Neuronal stem cell (in vitro differentiated cells): ENCODE measurements around the gene RASGRF2.

Experiments
- DNase-seq: peaks from one replicate; pipeline ENCODE4 v3.0.0-alpha.2; 2013; ENCODE audit warnings: low spot score
- H2AFZ ChIP-seq: one replicate; pipeline ENCODE4 v1.6.1; 2013; ENCODE audit warnings: mild to moderate bottlenecking, low read length, inconsistent platforms
- H2AK5ac ChIP-seq: 2 replicates; pipeline ENCODE4 v1.6.1; 2013; ENCODE audit warnings: low read depth, mild to moderate bottlenecking, inconsistent platforms, low read length, moderate library complexity, mixed read lengths
- H2BK120ac ChIP-seq: 2 replicates; pipeline ENCODE4 v1.6.1; 2013; ENCODE audit warnings: low read depth, mild to moderate bottlenecking, inconsistent platforms, low read length, moderate library complexity, mixed read lengths
- H2BK12ac ChIP-seq: one replicate; pipeline ENCODE4 v1.6.1; 2013; ENCODE audit warnings: low read length, inconsistent platforms
- H2BK15ac ChIP-seq: 2 replicates; pipeline ENCODE4 v1.6.1; 2013; ENCODE audit warnings: mild to moderate bottlenecking, low read length, inconsistent platforms, mixed read lengths
- H2BK5ac ChIP-seq: one replicate; pipeline ENCODE4 v1.6.1; 2013; ENCODE audit warnings: inconsistent platforms, mild to moderate bottlenecking, low read length, moderate library complexity
- H3K14ac ChIP-seq: one replicate; pipeline ENCODE4 v1.6.1; 2013; ENCODE audit warnings: low read length, inconsistent platforms
- H3K18ac ChIP-seq: 2 replicates; pipeline ENCODE4 v1.6.1; 2013; ENCODE audit warnings: low read length, inconsistent platforms
- H3K23ac ChIP-seq: 2 replicates; pipeline ENCODE4 v1.6.1; 2013; ENCODE audit warnings: low read depth, mild to moderate bottlenecking, mixed read lengths, low read length, inconsistent platforms; ENCODE audit not compliant: poor library complexity
- H3K27ac ChIP-seq: replicated peaks from 3 replicates; pipeline ENCODE4 v1.5.1; 2013; ENCODE audit warnings: low read length, inconsistent platforms
- H3K27me3 ChIP-seq, 3 experiments: 2 replicates each; pipeline ENCODE4 v1.6.1; 2013; ENCODE audit warnings: low read length in 3 of 3, mild to moderate bottlenecking in 2 of 3, inconsistent platforms in 1 of 3, low read depth in 1 of 3, mixed read lengths in 1 of 3, moderate library complexity in 1 of 3; ENCODE audit not compliant: control insufficient read depth in 3 of 3, insufficient read depth in 3 of 3
- H3K36me3 ChIP-seq, 2 donors: replicated peaks in 1 of 2; 2 replicates each; pipeline ENCODE4 v1.6.1; 2013; ENCODE audit warnings: low read length in 2 of 2; ENCODE audit not compliant: control insufficient read depth in 2 of 2, insufficient read depth in 2 of 2
- H3K4ac ChIP-seq: 2 replicates; pipeline ENCODE4 v1.6.1; 2013; ENCODE audit warnings: inconsistent platforms, mild to moderate bottlenecking, low read length, moderate library complexity
- H3K4me1 ChIP-seq, 2 donors: 1 replicate in 1 of 2; 2 replicates in 1 of 2; pipeline ENCODE4 v1.6.1; 2013; ENCODE audit warnings: low read length in 2 of 2, low read depth in 1 of 2; ENCODE audit not compliant: control insufficient read depth in 2 of 2, insufficient read depth in 1 of 2
- H3K4me2 ChIP-seq: one replicate; pipeline ENCODE4 v1.6.1; 2013; ENCODE audit warnings: mild to moderate bottlenecking, low read length, inconsistent platforms; ENCODE audit not compliant: insufficient read depth, poor library complexity, severe bottlenecking
- H3K4me3 ChIP-seq, 2 donors: 2 replicates each; pipeline ENCODE4 v1.5.1; 2013; ENCODE audit warnings: low read length in 2 of 2, mild to moderate bottlenecking in 2 of 2, inconsistent platforms in 1 of 2, moderate library complexity in 1 of 2
- H3K79me1 ChIP-seq: one replicate; pipeline ENCODE4 v1.6.1; 2013; ENCODE audit warnings: low read depth, mild to moderate bottlenecking, inconsistent platforms, low read length, moderate library complexity
- H3K9ac ChIP-seq: one replicate; pipeline ENCODE4 v1.6.1; 2013; ENCODE audit warnings: mild to moderate bottlenecking, low read depth, low read length, inconsistent platforms; ENCODE audit not compliant: poor library complexity
- H3K9me3 ChIP-seq, 2 donors: replicated peaks in 1 of 2; 2 replicates each; pipeline versions ENCODE3 to v1.6.1; 2013; ENCODE audit warnings: low read length in 2 of 2, mild to moderate bottlenecking in 2 of 2, inconsistent platforms in 1 of 2, low read depth in 1 of 2, mixed read lengths in 1 of 2, moderate library complexity in 1 of 2; ENCODE audit not compliant: control insufficient read depth in 2 of 2, insufficient read depth in 1 of 2
- H4K8ac ChIP-seq: one replicate; pipeline ENCODE4 v1.6.1; 2013; ENCODE audit warnings: low read depth, mild to moderate bottlenecking, inconsistent platforms, low read length, moderate library complexity
- H4K91ac ChIP-seq: one replicate; pipeline ENCODE4 v1.6.1; 2013; ENCODE audit warnings: low read length, low read depth, mild to moderate bottlenecking, inconsistent platforms; ENCODE audit not compliant: poor library complexity
- WGBS, 2 donors: extraction: QIAGEN DNeasy Blood & Tissue Kit; methylation state at CpG; one replicate each; pipeline ENCODE4 v1.1.7; 2013; ENCODE audit warnings: missing lambda C conversion rate in 2 of 2, mixed read lengths in 1 of 2; ENCODE audit not compliant: insufficient read length in 2 of 2, insufficient replicate concordance in 1 of 2; ENCODE audit errors: extremely low coverage in 2 of 2; 5-methylcytosine and 5-hydroxymethylcytosine counted together

RASGRF2 gene

DNA sequence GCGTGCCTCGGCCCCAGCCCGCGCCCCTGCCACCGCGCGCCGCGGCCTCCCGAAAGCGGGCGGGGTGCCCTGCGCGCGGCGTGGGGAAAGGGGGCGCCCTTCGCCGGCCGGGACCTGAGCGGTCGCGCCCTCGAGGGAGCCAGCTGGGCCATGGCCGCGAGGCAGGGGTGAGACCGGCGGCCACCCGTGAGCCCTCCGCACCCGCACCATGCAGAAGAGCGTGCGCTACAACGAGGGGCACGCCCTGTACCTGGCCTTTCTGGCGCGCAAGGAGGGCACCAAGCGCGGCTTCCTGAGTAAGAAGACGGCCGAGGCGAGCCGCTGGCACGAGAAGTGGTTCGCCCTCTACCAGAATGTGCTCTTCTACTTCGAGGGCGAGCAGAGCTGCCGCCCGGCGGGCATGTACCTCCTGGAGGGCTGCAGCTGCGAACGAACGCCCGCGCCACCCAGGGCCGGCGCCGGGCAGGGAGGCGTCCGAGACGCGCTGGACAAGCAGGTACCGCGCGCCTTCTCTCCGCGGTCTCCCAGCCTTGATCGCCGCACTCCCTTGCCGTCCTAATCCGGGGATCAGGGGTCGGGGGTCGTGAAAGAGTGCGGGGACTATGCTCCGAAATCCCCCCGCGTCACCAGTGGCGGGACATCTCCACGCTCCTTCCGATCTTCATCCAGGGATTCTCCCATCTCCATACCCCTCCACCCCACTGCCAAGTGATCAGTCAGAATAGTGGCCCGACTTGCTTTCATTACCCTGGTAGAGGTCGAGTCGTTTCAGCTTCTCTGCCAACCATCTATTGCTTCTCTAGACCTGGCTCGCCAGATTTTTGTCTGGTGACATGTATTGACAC is 590 bp downstream of the RASGRF2 start:
- WGBS, 2 donors = no CpG with 5 or more reads among the region's 84 CpGs

DNA sequence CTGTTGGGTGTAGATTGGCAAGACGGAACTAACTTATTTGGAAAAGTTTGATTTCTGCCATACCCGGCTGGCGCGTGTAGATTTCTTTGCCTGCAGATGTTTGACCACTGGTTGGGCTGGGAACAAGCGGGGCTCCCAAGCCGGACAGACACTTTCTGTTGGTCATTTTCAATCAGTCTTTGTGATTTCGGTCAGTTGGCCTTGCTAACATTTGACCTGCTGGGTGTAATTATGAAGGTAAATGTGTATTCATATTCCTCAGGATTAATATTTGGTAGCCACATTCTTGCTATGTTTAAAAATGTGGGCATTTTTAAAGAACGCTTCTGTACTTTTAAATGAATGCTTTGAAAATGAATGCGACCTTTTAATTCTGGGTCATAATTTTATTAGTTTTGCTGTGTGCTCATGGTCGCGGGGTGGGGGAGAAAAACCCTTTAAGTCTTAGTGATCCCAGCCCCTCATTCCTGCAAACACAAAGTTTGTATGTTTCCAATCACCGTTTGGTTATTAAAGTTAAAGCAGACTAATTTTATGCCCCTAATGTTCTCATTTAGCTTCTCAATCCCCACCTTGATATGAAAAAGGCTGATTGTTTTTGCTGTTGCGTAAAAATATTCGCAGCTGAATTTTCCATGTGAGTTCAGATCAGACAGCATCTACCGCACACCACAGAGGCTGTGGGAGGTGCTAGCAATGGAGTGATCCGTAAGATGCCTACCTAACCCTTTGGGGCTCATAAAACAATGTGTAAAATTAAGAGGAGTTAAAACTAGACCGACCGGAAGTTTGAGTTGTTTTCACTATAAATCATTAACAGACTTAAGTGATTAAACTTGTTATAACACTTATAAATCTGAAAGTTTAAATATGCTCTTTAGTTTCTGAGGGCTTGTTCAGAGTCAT is 1.5 kb downstream of the RASGRF2 start:
- H3K4me3 ChIP-seq = no peak overlapping the region
- H3K14ac ChIP-seq = no peak overlapping the region
- peak; percentile 9 for DNase-seq

More for the DNA sequence above, 590 bp downstream of the RASGRF2 start:
- H3K18ac ChIP-seq = peak overlapping the region; percentile 45
- H3K36me3 ChIP-seq = no peaks in the 10 kb centered on the region
- H2BK120ac ChIP-seq = no peak overlapping the region
- H3K27me3 ChIP-seq = peaks cover 14 to 99% (median 40%) of the 10 kb centered on the region in 3 experiments
- peak overlapping the region; percentile 75 for H2AFZ ChIP-seq
- no peak overlapping the region for H2BK15ac ChIP-seq
- H3K4me1 ChIP-seq = peaks cover 5 to 8% of the 10 kb centered on the region in 2 donors
- H4K8ac ChIP-seq = no peak overlapping the region
- no peak overlapping the region for H3K4ac ChIP-seq
- peak overlapping the region; percentile 34 for H3K23ac ChIP-seq
- peak overlapping the region in 1 of 2 donors; percentile 76 for H3K4me3 ChIP-seq
- peak overlapping the region; percentile 60 for H3K14ac ChIP-seq
- H3K4me2 ChIP-seq = peak overlapping the region; percentile 73
- no peak overlapping the region for H2AK5ac ChIP-seq
- no peaks in the 10 kb centered on the region for H3K9me3 ChIP-seq
- DNase-seq = peak; percentile 29
- H4K91ac ChIP-seq = no peak overlapping the region
- H3K27ac ChIP-seq = no peak overlapping the region
- no peak overlapping the region for H2BK5ac ChIP-seq
- no peak overlapping the region for H2BK12ac ChIP-seq
- peak overlapping the region; percentile 64 for H3K9ac ChIP-seq
- no peaks in the 10 kb centered on the region for H3K79me1 ChIP-seq

DNA sequence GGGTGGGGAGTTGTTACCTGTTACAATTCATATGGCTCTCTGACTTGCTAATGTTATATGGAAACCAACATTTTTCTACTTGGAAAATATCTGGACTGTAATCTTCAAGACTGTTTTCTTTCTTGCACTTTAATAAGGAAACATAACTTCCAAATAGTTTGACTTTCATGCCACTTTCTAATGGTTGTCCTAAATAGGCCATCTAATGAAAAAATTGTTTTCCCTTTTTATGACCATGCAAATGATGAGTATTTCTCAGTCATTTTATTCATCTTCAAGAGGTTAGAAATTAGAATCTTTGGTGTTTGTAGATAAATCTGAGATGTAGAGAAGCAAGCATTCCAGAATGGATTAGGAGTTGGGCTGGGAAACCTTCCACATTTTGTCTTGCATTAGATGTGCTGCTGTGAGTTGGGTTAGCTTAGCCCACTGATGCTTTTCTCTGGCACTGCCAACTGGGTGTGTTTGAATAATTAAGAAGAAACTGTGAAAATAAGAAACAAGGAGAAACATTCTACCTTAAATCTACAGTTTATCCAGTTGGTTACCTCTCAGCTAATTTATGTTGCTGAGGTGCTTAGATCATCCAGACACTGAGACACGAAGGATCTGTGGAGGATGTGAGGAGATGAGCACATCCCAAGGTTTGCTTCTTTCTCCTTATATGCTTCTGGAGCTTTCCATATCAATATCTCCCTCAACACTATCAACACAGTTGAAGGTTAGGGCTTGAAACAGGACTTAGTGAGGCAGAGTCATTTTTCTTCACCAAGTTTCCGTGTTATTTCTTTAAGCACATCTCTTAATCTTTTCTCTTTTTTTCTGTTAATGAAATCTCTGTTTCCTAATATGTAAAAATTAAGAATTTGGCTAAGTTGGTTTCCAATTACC is 2.7 kb downstream of the RASGRF2 start:
- no peak for DNase-seq
- no peak overlapping the region for H3K4me2 ChIP-seq
- H2AK5ac ChIP-seq = no peak overlapping the region
- H4K8ac ChIP-seq = no peak overlapping the region
- no peak overlapping the region for H2BK15ac ChIP-seq
- H3K4ac ChIP-seq = no peak overlapping the region
- H3K14ac ChIP-seq = no peak overlapping the region
- no peak overlapping the region for H4K91ac ChIP-seq
- H3K79me1 ChIP-seq = no peaks in the 10 kb centered on the region
- no peak overlapping the region for H2AFZ ChIP-seq
- H3K36me3 ChIP-seq = no peaks in the 10 kb centered on the region
- no peak overlapping the region for H2BK120ac ChIP-seq
- WGBS, 2 donors = no CpG with 5 or more reads among the region's 2 CpGs
- H3K4me3 ChIP-seq = no peak overlapping the region
- peaks cover 14 to 81% (median 40%) of the 10 kb centered on the region in 3 experiments for H3K27me3 ChIP-seq
- peaks cover 5 to 7% of the 10 kb centered on the region in 2 donors for H3K4me1 ChIP-seq
- no peaks in the 10 kb centered on the region for H3K9me3 ChIP-seq
- no peak overlapping the region for H3K9ac ChIP-seq
- H2BK5ac ChIP-seq = no peak overlapping the region
- no peak overlapping the region for H2BK12ac ChIP-seq
- H3K18ac ChIP-seq = no peak overlapping the region
- no peak overlapping the region for H3K23ac ChIP-seq
- no peak overlapping the region for H3K27ac ChIP-seq

More for the DNA sequence above, 1.5 kb downstream of the RASGRF2 start:
- H2AFZ ChIP-seq = no peak overlapping the region
- no peak overlapping the region for H3K18ac ChIP-seq
- no peak overlapping the region for H4K8ac ChIP-seq
- H2BK5ac ChIP-seq = no peak overlapping the region
- no peaks in the 10 kb centered on the region for H3K79me1 ChIP-seq
- H3K27ac ChIP-seq = no peak overlapping the region
- no peak overlapping the region for H2BK15ac ChIP-seq
- H2AK5ac ChIP-seq = no peak overlapping the region
- no peaks in the 10 kb centered on the region for H3K9me3 ChIP-seq
- H3K9ac ChIP-seq = no peak overlapping the region
- no CpG with 5 or more reads among the region's 18 CpGs for WGBS, 2 donors
- H3K27me3 ChIP-seq = peaks cover 14 to 94% (median 40%) of the 10 kb centered on the region in 3 experiments
- H3K4ac ChIP-seq = no peak overlapping the region
- H3K4me1 ChIP-seq = peaks cover 5 to 8% of the 10 kb centered on the region in 2 donors
- H3K36me3 ChIP-seq = no peaks in the 10 kb centered on the region
- peak overlapping the region; percentile 73 for H3K4me2 ChIP-seq
- no peak overlapping the region for H2BK12ac ChIP-seq
- H4K91ac ChIP-seq = no peak overlapping the region
- no peak overlapping the region for H2BK120ac ChIP-seq
- no peak overlapping the region for H3K23ac ChIP-seq
